ENCODE measurements around the gene GGCX. TPM values are rescaled to one million over a fixed set of nuclear protein-coding genes. Genes with fewer than 3 reads are reported as not detected.

Gene GGCX
- total and polyA plus RNA-seq, 2 donors (not counting 3 experiments of a cell fraction or from before 2014, with no cell fraction given): 48.0 to 62.7 TPM

- FAIRE-seq: no peak
- no peak overlapping the region for H3K9ac ChIP-seq (replicated peaks; ENCODE audit: extremely low read depth, insufficient read depth, low read length)
- no peaks in the 10 kb centered on the region for H3K9me3 ChIP-seq (replicated peaks; ENCODE audit: control insufficient read depth, insufficient read depth, low read length)
- H3K9me1 ChIP-seq (replicated peaks; ENCODE audit: control insufficient read depth, extremely low read depth, insufficient read depth, low read length): no peaks in the 10 kb centered on the region
- H3K4me2 ChIP-seq (ENCODE audit: insufficient read depth, low read length): no peak overlapping the region
- H4K20me1 ChIP-seq (replicated peaks; ENCODE audit: control insufficient read depth, extremely low read depth, insufficient read depth, low read length): no peaks in the 10 kb centered on the region
- no peak overlapping the region for H2AFZ ChIP-seq (ENCODE audit: low read depth, low read length)
- no peak for TF ChIP-seq POLR2A (IDR thresholded peaks at IDR 0.05; ENCODE audit: low read depth, low read length)
- no peak for TF ChIP-seq MAX (IDR thresholded peaks at IDR 0.05; ENCODE audit: insufficient read depth, insufficient read length)
- TF ChIP-seq EZH2 (IDR thresholded peaks at IDR 0.05; ENCODE audit: borderline replicate concordance, low read depth, low read length, severe bottlenecking): no peak
- TF ChIP-seq FOS (IDR thresholded peaks at IDR 0.05; ENCODE audit: borderline replicate concordance, insufficient read depth, low read length): no peak
- no peak for TF ChIP-seq POLR2AphosphoS5 (IDR thresholded peaks at IDR 0.05; ENCODE audit: insufficient read depth, low read depth, low read length)
- no peak for TF ChIP-seq MYC (IDR thresholded peaks at IDR 0.05; ENCODE audit: low read depth, low read length)
- H3K27ac ChIP-seq (ENCODE audit: insufficient read depth, low read depth, low read length): peak overlapping the region; percentile 25
- H3K4me1 ChIP-seq (ENCODE audit: control insufficient read depth, extremely low read depth, insufficient read depth, low read length): peaks cover 40% of the 10 kb centered on the region
- BruUV-seq (replicated peaks): no TSS peak
- H3K27me3 ChIP-seq (ENCODE audit: control insufficient read depth in 2 of 2, insufficient read depth in 2 of 2, low read length in 2 of 2): no peaks in the 10 kb centered on the region
- no peak overlapping the region for H3K4me3 ChIP-seq (replicated peaks in 1 of 3; ENCODE audit: insufficient read depth in 1 of 3, low read depth in 1 of 3, low read length in 3 of 3)
- DNase-seq (ENCODE audit: low read depth, low spot score): no peak
- POLR2A ChIA-PET: interaction anchor here (1.8 to 3.0 kb wide), 2 partner anchors 34 to 40 kb away, joined by 5 to 48 read pairs; partner anchors contain the start of gene MAT2A
- H3K36me3 ChIP-seq (ENCODE audit: control insufficient read depth in 2 of 2, extremely low read depth in 1 of 2, insufficient read depth in 2 of 2, low read length in 2 of 2): no peaks in the 10 kb centered on the region
- dilution Hi-C loops (cut with MboI; ENCODE audit: extremely low pct_ligation_motif_present, low sequenced_read_pairs): no loop called here
- intact Hi-C loops (cut with micrococcal nuclease): loop anchor here (1.0 kb wide), 2 partner anchors 33 to 85 kb away; no protein-coding TSS in a partner anchor
- CTCF ChIA-PET: interaction anchor here (0.9 to 2.4 kb wide), 10 partner anchors 14 to 110 kb away, joined by 3 to 16 read pairs (median 4); partner anchors contain the start of genes MAT2A and USP39
- no peaks in the 10 kb centered on the region for H3K79me2 ChIP-seq (ENCODE audit: control insufficient read depth, insufficient read depth, low read length)
These were observed 55.6 kb downstream of the GGCX start for GRCh38 chr2:85505551-85506238.
